Measurements from ENCODE around the gene ZNF142.

ZNF142 gene

GRCh38 chr2:218648787-218649100 lies 10.7 kb downstream of the ZNF142 start:
- no peak for DNase-seq

GRCh38 chr2:218648088-218648786 lies 11.2 kb downstream of the ZNF142 start:
- DNase-seq, result peak; percentile 44 to 59

- no peak for DNase-seq
Observed at GRCh38 chr2:218645126-218645525, 14.3 kb downstream of the ZNF142 start.

GRCh38 chr2:218644721-218645120 lies 14.7 kb downstream of the ZNF142 start:
- DNase-seq, result no peak

- no peak for DNase-seq
Observed at GRCh38 chr2:218643751-218644310, 15.6 kb downstream of the ZNF142 start.

- no peak for DNase-seq
Observed at GRCh38 chr2:218642786-218643185, 16.6 kb downstream of the ZNF142 start.

GRCh38 chr2:218642121-218642656 lies 17.2 kb downstream of the ZNF142 start:
- no peak for DNase-seq

GRCh38 chr2:218638372-218638771 lies 21.1 kb downstream of the ZNF142 start:
- DNase-seq, result no peak

GRCh38 chr2:218635719-218636118 lies 23.7 kb downstream of the ZNF142 start:
- DNase-seq, result no peak

GRCh38 chr2:218631837-218632236 lies 27.6 kb downstream of the ZNF142 start:
- DNase-seq, result no peak

GRCh38 chr2:218627939-218628338 lies 31.5 kb downstream of the ZNF142 start:
- DNase-seq, result no peak

GRCh38 chr2:218626369-218626768 lies 33.1 kb downstream of the ZNF142 start:
- DNase-seq, result no peak

- DNase-seq, result no peak
Observed at GRCh38 chr2:218623366-218623705, 36.1 kb downstream of the ZNF142 start.

- no peak for DNase-seq
Observed at GRCh38 chr2:218622606-218623365, 36.6 kb downstream of the ZNF142 start.

- no peak for DNase-seq
Observed at GRCh38 chr2:218621007-218621406, 38.4 kb downstream of the ZNF142 start.

- DNase-seq, result no peak
Observed at GRCh38 chr2:218618102-218618860, 41.1 kb downstream of the ZNF142 start.

GRCh38 chr2:218615868-218616315 lies 43.5 kb downstream of the ZNF142 start:
- DNase-seq, result no peak

- DNase-seq, result no peak
Observed at GRCh38 chr2:218607436-218608115, 51.8 kb downstream of the ZNF142 start, which contains the start of gene PLCD4. Gene PLCD4, plus strand, starts transcription at chr2:218607899. Its CDS starts 7,841 bp downstream, at chr2:218615740.

GRCh38 chr2:218605432-218605831 lies 54.0 kb downstream of the ZNF142 start:
- DNase-seq, result no peak
